ENCODE measurements around the gene RPSA. TPM values are rescaled to one million over a fixed set of nuclear protein-coding genes. Genes with fewer than 3 reads are reported as not detected.
A peak's percentile ranks its signal among the peaks of the same experiment; 100 is the strongest.

The RPSA gene
- total RNA-seq, 1 experiment from 2014 or later = 2,077 TPM

- H3K36me3 Mint-ChIP-seq (ENCODE audit: insufficient read depth in 1 of 3, low read depth in 3 of 3) = peaks cover 23 to 68% (median 53%) of the 10 kb centered on the region in 3 experiments; a peak in 6 of 7 replicates
- no CpG with 5 or more reads among the region's 4 CpGs for WGBS (ENCODE audit: extremely low coverage, insufficient read length, low lambda C conversion rate)
- no peak overlapping the region for H3K27ac ChIP-seq (ENCODE audit: insufficient read length, low read depth, low read length)
- no peak overlapping the region for H3K4me3 Mint-ChIP-seq
- H3K14ac ChIP-seq (ENCODE audit: insufficient read depth, low read length) = no peak overlapping the region
- no peak overlapping the region for H4K91ac ChIP-seq (ENCODE audit: insufficient read length, low read depth, low read length)
- no peak overlapping the region for H4K8ac ChIP-seq (replicated peaks; ENCODE audit: insufficient read length, low read depth, low read length)
- no peak overlapping the region for H2BK12ac ChIP-seq (ENCODE audit: insufficient read length, low read depth, low read length)
- H4K20me1 ChIP-seq (ENCODE audit: control insufficient read depth, insufficient read depth, insufficient read length) = no peaks in the 10 kb centered on the region
- no peak for TF ChIP-seq CTCF (conservative IDR thresholded peaks at IDR 0.05)
- no peaks in the 10 kb centered on the region for H3K9me3 Mint-ChIP-seq
- H2BK5ac ChIP-seq (ENCODE audit: insufficient read length, low read length) = no peak overlapping the region
- H3K4me1 Mint-ChIP-seq = peaks cover 5 to 19% of the 10 kb centered on the region in 2 experiments
- no peak overlapping the region for H4K5ac ChIP-seq (ENCODE audit: insufficient read length, low read depth, low read length)
- H3K9ac ChIP-seq (ENCODE audit: extremely low read depth, insufficient read length, low read length) = no peak overlapping the region
- H3K27ac Mint-ChIP-seq = peak overlapping the region in 1 of 3 experiments; percentile 42; a peak in 1 of 7 replicates
- no peak overlapping the region for H3K56ac ChIP-seq (ENCODE audit: insufficient read length, low read depth, low read length)
- no peak overlapping the region for H2AK5ac ChIP-seq (ENCODE audit: insufficient read length, low read length)
- H2BK120ac ChIP-seq (ENCODE audit: low read depth, low read length, poor library complexity, severe bottlenecking) = no peak overlapping the region
- no peaks in the 10 kb centered on the region for H3K27me3 Mint-ChIP-seq (ENCODE audit: low read depth)
- no peak overlapping the region for H2BK20ac ChIP-seq (ENCODE audit: low read depth, low read length, poor library complexity, severe bottlenecking)
- H3K4me2 ChIP-seq (ENCODE audit: insufficient read depth, insufficient read length, low read length) = no peak overlapping the region
- no peaks in the 10 kb centered on the region for H3K27me3 ChIP-seq (ENCODE audit: insufficient read depth, low read length)
- H3K4ac ChIP-seq (ENCODE audit: low read depth, low read length) = no peak overlapping the region
- H3K23me2 ChIP-seq (ENCODE audit: insufficient read length, low read depth, low read length, poor library complexity, severe bottlenecking) = no peaks in the 10 kb centered on the region
- DNase-seq = no peak
- H3K9me3 ChIP-seq (ENCODE audit: control insufficient read depth, low read depth, low read length) = no peaks in the 10 kb centered on the region
- H3K79me1 ChIP-seq (ENCODE audit: insufficient read depth, low read depth, low read length, poor library complexity, severe bottlenecking) = peaks cover 11% of the 10 kb centered on the region
- peaks cover 26% of the 10 kb centered on the region; the same call in 1 of the 2 replicates for H3K79me2 ChIP-seq (ENCODE audit: insufficient read depth, low read length)
- H3K4me1 ChIP-seq (ENCODE audit: insufficient read depth, low read length) = no peaks in the 10 kb centered on the region
- no peak overlapping the region for H2BK15ac ChIP-seq (ENCODE audit: low read depth, low read length)
- H2AFZ ChIP-seq (ENCODE audit: low read length) = no peak overlapping the region
- H3K23ac ChIP-seq (ENCODE audit: insufficient read length, low read depth, low read length) = no peak overlapping the region
- H3T11ph ChIP-seq (ENCODE audit: low read length) = no peak overlapping the region
- H3K18ac ChIP-seq (ENCODE audit: insufficient read length, low read depth, low read length) = no peak overlapping the region
Observed at GRCh38 chr3:39390181-39390580, 16.3 kb upstream of the RPSA start.
